ENCODE measurements around the gene LTK.

LTK gene

DNA sequence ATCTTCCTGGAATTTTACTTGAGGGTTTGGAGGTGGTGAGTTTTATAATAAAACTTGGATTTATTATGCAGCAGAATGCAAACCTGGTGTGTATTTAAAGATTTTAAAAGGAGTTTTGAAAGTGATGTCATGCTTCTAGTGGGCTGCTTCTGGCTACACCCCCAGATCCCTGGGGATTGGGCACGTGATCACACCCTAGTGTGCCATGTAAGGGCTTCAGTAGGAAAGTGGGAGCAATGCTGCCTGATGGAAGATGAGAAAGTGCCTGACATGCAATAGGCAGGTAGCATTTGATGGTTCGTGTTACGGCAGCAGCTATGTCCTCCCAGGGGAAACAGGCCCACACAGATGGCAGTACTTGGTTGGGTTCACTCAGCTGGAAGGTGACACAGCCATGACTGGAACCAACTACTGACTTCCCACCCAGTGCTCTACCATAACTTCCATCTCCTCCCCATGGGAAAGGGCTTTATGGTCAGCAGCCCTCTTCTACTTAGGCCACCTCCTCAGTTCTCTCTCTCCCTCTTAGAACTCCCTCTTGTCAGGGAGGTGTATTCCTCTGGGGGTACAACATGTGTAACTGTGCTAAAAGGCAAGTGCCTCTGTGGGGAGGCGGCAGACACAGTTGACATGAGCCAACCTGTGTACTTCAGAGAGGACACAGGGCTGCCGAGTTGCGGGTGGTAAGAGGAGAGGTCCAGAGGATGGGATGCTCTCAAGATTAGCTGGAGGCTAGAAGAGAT, 14.3 kb downstream of the LTK start:
- DNase-seq (ENCODE audit: low read depth in 3 of 3, low spot score in 1 of 3) = no peak

DNA sequence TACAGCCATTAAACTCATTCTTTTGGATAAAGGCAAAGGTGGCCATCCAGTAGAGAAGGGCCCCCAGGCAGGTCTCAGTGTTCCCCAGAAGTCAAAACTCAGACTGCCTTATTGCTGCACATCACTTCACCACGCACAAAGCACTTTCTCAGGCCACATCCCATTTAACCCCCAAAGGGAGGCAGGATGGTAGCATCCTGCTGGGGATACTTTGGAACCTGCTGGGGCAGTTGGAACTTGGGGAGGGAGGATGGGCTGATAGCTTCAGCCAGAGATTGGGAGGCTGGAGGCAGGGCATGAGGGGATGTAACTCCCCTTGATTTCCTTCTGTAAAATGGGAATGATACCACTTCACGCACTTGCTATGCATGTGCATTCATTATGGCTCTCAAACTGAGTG, 15.0 kb downstream of the LTK start:
- no peak for DNase-seq (ENCODE audit: low read depth in 3 of 3, low spot score in 1 of 3)

DNA sequence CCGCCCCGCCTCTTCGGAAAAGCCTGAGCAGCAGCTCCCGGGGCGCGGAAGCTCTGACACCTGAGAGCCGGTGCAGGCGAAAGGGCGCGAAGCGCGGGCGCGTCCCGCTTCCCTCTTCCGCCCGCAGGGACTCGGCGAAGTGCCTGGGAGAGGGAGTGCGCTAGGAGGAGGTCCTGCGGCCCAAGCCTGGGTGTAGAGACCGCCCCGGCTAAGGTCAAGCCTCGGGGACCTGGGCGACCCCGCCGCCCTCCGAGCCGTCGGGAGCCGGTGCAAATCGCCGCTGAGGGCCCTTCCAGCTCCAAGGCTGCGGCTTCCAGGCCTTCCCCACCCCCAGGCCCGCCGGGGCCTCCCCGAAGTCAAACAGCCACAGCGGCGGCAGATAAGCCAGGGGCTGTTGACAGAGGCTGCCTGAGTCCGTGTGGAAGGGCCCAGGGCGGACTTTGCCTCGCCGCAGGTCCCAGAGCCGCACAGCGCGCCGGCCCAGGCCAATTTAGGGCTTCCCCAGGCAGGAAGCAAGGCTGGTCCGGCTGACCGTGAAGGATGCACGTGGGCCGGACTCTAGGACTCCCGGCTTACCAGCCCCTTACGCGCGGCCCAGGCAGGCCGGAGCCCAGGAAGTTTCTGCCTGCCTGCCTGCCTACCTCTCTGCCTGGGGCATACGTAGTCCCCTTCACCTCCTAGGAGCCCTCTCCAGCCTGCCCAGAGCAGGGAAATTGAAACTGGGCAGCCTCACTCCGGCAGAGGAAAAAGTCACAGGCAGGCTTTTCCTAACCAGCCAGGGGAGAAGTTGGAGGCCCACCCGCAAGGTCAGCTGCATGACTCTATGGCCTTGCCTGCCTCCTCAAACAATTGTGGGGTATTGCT, 17.7 kb downstream of the LTK start:
- no peak for DNase-seq (ENCODE audit: low read depth in 3 of 3, low spot score in 1 of 3)

- no peak for DNase-seq (ENCODE audit: low read depth in 3 of 3, low spot score in 1 of 3)
Observed at GRCh38 chr15:41494922-41495735, 18.5 kb downstream of the LTK start.

- DNase-seq (ENCODE audit: low read depth in 3 of 3, low spot score in 1 of 3) = no peak
Observed at GRCh38 chr15:41494190-41494921, 19.3 kb downstream of the LTK start.

DNA sequence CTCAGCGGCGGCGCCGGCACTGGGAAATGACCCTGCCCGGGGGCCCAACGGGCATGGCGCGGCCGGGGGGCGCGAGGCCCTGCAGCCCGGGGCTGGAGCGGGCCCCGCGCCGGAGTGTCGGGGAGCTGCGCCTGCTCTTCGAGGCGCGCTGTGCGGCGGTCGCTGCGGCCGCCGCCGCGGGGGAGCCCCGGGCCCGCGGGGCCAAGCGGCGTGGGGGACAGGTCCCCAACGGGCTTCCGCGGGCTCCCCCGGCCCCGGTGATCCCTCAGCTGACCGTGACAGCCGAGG, 19.8 kb downstream of the LTK start:
- no peak for DNase-seq (ENCODE audit: low read depth in 3 of 3, low spot score in 1 of 3)

- DNase-seq (ENCODE audit: low read depth in 3 of 3, low spot score in 1 of 3) = peak; percentile 26 to 89 (median 57)
Observed at GRCh38 chr15:41493205-41493901, 20.3 kb downstream of the LTK start, which contains the start of gene ITPKA. Gene ITPKA, plus strand, starts transcription at chr15:41493874. Its CDS starts 54 bp downstream, at chr15:41493928.

DNA sequence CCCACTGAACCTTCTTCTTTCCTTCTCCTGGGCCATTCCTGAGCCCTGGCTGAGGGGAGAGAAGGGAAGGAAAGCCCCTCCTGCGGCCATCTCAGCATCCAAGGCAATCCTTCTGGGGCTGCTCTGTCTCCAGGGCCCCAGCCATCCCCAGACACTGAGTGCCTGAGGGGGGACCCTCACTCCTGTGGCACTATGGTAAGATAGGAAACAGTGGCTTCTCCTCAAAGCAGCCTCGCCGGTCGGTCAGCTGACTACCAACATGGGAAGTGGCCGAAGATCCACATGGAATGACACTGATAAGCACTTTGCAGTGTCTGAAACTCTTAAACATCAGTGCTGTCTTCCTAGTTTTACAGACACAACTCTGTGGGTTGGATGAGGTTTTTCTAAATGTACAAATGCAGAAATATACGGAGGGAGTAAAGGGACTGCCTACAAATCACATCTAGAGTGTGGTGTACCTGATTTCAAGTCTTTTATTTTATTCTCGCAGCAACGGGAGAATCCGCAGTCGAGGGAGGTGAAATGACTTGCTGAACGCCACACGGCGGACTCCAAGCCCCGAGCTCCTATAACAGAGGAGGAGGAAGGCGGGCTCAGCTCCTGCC, 20.9 kb downstream of the LTK start:
- no peak for DNase-seq (ENCODE audit: low read depth in 3 of 3, low spot score in 1 of 3)

- no peak for DNase-seq (ENCODE audit: low read depth in 3 of 3, low spot score in 1 of 3)
Observed at GRCh38 chr15:41491889-41492288, 21.7 kb downstream of the LTK start.

GRCh38 chr15:41490355-41490754, 23.3 kb downstream of the LTK start:
- DNase-seq (ENCODE audit: low read depth in 3 of 3, low spot score in 1 of 3) = no peak

DNA sequence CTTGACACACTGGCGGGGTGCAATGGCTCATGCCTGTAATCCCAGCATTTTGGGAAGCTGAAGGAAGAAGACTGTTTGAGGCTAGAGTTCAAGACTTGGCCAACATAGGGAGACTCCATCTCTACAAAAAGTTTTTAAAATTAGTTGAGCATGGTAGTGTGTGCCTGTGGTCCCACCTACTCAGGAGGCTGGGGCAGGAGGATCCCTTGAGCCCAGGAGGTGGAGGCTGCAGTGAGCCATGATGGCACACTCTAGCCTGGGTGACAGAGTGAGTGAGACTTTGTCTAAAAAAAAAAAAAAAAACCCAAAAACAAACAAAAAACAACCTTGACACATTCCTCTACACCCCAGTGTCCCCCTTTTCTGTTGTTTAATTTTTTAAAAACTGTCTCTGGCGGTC, 24.0 kb downstream of the LTK start:
- no peak for DNase-seq (ENCODE audit: low read depth in 3 of 3, low spot score in 1 of 3)

- DNase-seq (ENCODE audit: low read depth in 3 of 3, low spot score in 1 of 3) = no peak
Observed at GRCh38 chr15:41487802-41488201, 25.8 kb downstream of the LTK start.

DNA sequence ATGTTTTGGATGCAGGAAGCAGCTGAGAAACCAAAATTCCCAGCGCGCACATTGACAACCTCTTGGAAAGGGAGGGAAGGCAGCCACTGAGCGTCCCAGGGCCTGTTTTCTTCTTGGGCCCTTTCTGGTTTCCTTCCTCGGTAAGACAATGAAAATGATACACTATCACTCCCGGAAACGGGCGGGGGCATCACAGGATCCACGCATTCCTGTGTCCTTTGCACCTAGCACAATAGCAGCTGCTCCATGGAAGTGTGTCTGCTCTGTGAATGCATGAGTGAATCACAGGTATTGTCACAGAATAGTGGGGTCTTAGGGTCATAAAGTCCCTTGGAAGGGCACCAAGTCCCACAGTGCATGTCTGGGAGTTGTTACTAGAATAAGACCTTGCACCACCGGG, 26.2 kb downstream of the LTK start:
- DNase-seq (ENCODE audit: low read depth in 3 of 3, low spot score in 1 of 3) = no peak

- DNase-seq (ENCODE audit: low read depth in 3 of 3, low spot score in 1 of 3) = no peak
Observed at GRCh38 chr15:41486286-41486685, 27.3 kb downstream of the LTK start.

- DNase-seq (ENCODE audit: low read depth in 3 of 3, low spot score in 1 of 3) = no peak
Observed at GRCh38 chr15:41484937-41485625, 28.5 kb downstream of the LTK start.

DNA sequence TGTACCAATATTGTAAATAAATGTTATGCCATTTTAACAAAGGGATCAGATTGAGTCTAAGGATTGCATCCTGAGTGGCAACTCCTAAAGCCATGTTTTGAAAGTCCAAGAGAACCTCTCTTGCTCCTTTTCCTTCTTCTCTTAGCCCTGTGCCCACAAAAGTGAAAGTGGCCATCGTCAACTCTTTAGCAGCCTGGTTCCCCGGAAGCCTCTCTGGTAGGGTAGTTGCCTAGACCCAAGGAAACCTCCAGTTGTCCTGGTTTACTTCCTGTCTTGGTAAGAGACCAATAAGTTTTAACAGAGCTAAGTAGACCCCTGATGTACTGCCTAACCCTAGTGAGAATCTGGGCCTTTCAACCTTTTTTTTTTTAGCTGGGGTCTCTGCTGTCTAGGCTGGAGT, 30.1 kb downstream of the LTK start:
- DNase-seq (ENCODE audit: low read depth in 3 of 3, low spot score in 1 of 3) = no peak

GRCh38 chr15:41483115-41483514, 30.5 kb downstream of the LTK start:
- DNase-seq (ENCODE audit: low read depth in 3 of 3, low spot score in 1 of 3) = no peak

DNA sequence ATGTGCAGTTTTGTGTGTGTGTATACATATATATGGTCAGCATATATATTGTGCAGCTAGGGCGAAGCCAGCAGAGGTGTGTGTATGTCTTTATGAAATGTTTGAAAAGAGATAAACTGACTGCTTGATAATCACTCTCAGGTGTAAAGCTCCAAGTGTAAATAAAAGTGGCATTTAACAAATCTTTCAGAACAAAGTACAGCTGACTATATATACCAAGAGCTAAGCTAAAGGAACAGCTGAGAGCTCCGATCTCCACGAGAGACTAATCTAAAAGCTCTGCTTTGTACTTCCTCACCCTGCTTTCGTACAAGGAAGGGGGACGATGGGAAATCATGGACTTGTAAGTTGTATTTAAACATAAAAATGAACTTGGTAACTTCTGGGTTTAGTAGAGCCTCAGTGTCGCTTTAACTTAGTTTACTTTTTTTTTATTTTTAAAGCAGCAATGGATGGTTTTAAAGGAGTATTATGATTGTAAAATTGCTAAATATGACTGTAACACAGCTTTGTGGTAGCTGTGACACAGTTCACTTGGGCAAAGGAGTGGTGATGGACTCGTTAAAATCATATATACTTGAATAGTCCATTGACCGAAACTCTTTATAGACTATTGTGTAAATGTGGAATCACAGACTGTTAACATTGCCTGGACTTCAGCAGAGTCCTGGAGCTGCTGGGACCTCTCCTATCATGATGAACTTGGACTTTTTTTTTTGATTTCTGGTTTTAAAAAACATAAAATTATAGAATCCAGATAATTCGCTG, 31.3 kb downstream of the LTK start:
- DNase-seq (ENCODE audit: low read depth in 3 of 3, low spot score in 1 of 3) = no peak

All from stimulated activated CD4-positive, alpha-beta T cell treated with anti-CD3 and anti-CD28 coated beads, TNF-alpha, amount 100 ng/mL, for 1 hour (primary cell).